DOHH2 (cell line): ENCODE results near the gene SLC39A5.

Experiments
- H3F3A ChIP-seq: fragments of 200-600 bp; sonication (generic), shearing (Covaris generic); 2 replicates; pipeline ENCODE4 v1.6.0; 2016; ENCODE audit warnings: antibody characterized with exemption, mild to moderate bottlenecking; ENCODE audit not compliant: control insufficient read depth, insufficient read depth
- H3K27ac ChIP-seq: fragments of 200-600 bp; sonication (generic); 2 replicates; pipeline ENCODE4 v1.5.1; 2014; ENCODE audit warnings: low read depth, mild to moderate bottlenecking, low read length, moderate library complexity
- H3K27me3 ChIP-seq: fragments of 200-600 bp; sonication (generic); 2 replicates; pipeline ENCODE4 v1.6.1; 2014; ENCODE audit warnings: mild to moderate bottlenecking, low read length, mixed read lengths; ENCODE audit not compliant: control insufficient read depth
- H3K36me3 ChIP-seq: fragments of 200-600 bp; sonication (generic); 2 replicates; pipeline ENCODE4 v1.6.1; 2014; ENCODE audit warnings: mild to moderate bottlenecking, low read length, moderate library complexity, mixed read lengths; ENCODE audit not compliant: control insufficient read depth
- H3K4me1 ChIP-seq: fragments of 200-600 bp; sonication (generic); 2 replicates; pipeline ENCODE4 v1.6.1; 2014; ENCODE audit warnings: mild to moderate bottlenecking, low read length, mixed read lengths; ENCODE audit not compliant: control insufficient read depth
- H3K4me2 ChIP-seq: fragments of 200-600 bp; sonication (generic); 2 replicates; pipeline ENCODE4 v1.6.0; 2014; ENCODE audit warnings: mild to moderate bottlenecking, low read length, moderate library complexity
- H3K4me3 ChIP-seq: fragments of 200-600 bp; sonication (generic); 2 replicates; pipeline ENCODE4 v1.5.1; 2014; ENCODE audit warnings: mild to moderate bottlenecking, low read length, mixed read lengths
- H3K79me2 ChIP-seq: fragments of 200-600 bp; sonication (generic); 2 replicates; pipeline ENCODE4 v1.6.1; 2014; ENCODE audit warnings: mild to moderate bottlenecking, low read length, mixed read lengths; ENCODE audit not compliant: control insufficient read depth
- H3K9me2 ChIP-seq: fragments of 200-600 bp; sonication (generic); replicated peaks from 2 replicates; pipeline ENCODE4 v1.6.1; 2014; ENCODE audit warnings: mild to moderate bottlenecking, low read length, mixed read lengths; ENCODE audit not compliant: control insufficient read depth
- H3K9me3 ChIP-seq: fragments of 200-600 bp; sonication (generic); 2 replicates; pipeline ENCODE4 v1.6.1; 2014; ENCODE audit warnings: antibody characterized with exemption, low read length, mixed read lengths; ENCODE audit not compliant: control insufficient read depth, insufficient read depth
- H4K20me1 ChIP-seq: fragments of 200-600 bp; sonication (generic); 2 replicates; pipeline ENCODE4 v1.6.0; 2014; ENCODE audit warnings: low read depth, mild to moderate bottlenecking, antibody characterized with exemption, low read length, moderate library complexity; ENCODE audit not compliant: control insufficient read depth, insufficient read depth
- CTCF ChIP-seq: fragments of 200-600 bp; sonication (generic); IDR thresholded peaks from one replicate; pipeline ENCODE4 v1.5.1; 2014; ENCODE audit warnings: antibody characterized with exemption, mild to moderate bottlenecking, low read depth, low read length; ENCODE audit not compliant: poor library complexity, severe bottlenecking
- EZH2phosphoT487 ChIP-seq: fragments of 200-600 bp; sonication (generic); IDR thresholded peaks from 2 replicates; pipeline ENCODE4 v1.6.1; 2017; ENCODE audit warnings: borderline replicate concordance, mild to moderate bottlenecking, antibody characterized with exemption, low read length, moderate library complexity, mixed read lengths

Gene SLC39A5

GRCh38 chr12:56253091-56253490, 23.2 kb downstream of the SLC39A5 start:
- H3K36me3 ChIP-seq: peaks cover 69% of the 10 kb centered on the region

GRCh38 chr12:56255671-56256070, 25.8 kb downstream of the SLC39A5 start:
- Histone ChIP-seq H4K20me1 (no peaks in the 10 kb centered on the region), H3K79me2 (peaks cover 25% of the 10 kb centered on the region), H3K4me2 (no peak overlapping the region), H3K36me3 (peaks cover 57% of the 10 kb centered on the region), H3K9me2 (no peaks in the 10 kb centered on the region), H3K27me3 (no peaks in the 10 kb centered on the region), H3K4me1 (peaks cover 20% of the 10 kb centered on the region), H3K4me3 (no peak overlapping the region), H3F3A (peaks cover 3% of the 10 kb centered on the region), H3K9me3 (no peaks in the 10 kb centered on the region), H3K27ac (no peak overlapping the region)
- TF ChIP-seq CTCF (no peak), EZH2phosphoT487 (no peak)

More at GRCh38 chr12:56253091-56253490, 23.2 kb downstream of the SLC39A5 start:
- no peaks in the 10 kb centered on the region for H4K20me1 ChIP-seq
- H3K79me2 ChIP-seq: peaks cover 22% of the 10 kb centered on the region
- no peaks in the 10 kb centered on the region for H3K9me3 ChIP-seq
- no peak overlapping the region for H3K27ac ChIP-seq
- no peak overlapping the region for H3K4me3 ChIP-seq
- H3F3A ChIP-seq: no peaks in the 10 kb centered on the region
- H3K4me1 ChIP-seq: peaks cover 13% of the 10 kb centered on the region
- H3K4me2 ChIP-seq: no peak overlapping the region
- TF ChIP-seq CTCF (no peak), EZH2phosphoT487 (no peak)
- H3K9me2 ChIP-seq: no peaks in the 10 kb centered on the region
- H3K27me3 ChIP-seq: no peaks in the 10 kb centered on the region

GRCh38 chr12:56256326-56256960, 26.6 kb downstream of the SLC39A5 start:
- Histone ChIP-seq H3K4me2 (peak overlapping the region; percentile 100), H3K9me3 (no peaks in the 10 kb centered on the region), H4K20me1 (no peaks in the 10 kb centered on the region), H3K79me2 (peaks cover 25% of the 10 kb centered on the region), H3K4me3 (peak overlapping the region; percentile 100; the same call in 1 of the 2 replicates), H3K27me3 (no peaks in the 10 kb centered on the region), H3K4me1 (peaks cover 20% of the 10 kb centered on the region), H3F3A (peaks cover 3% of the 10 kb centered on the region), H3K27ac (no peak overlapping the region), H3K36me3 (peaks cover 57% of the 10 kb centered on the region), H3K9me2 (no peaks in the 10 kb centered on the region)
- TF ChIP-seq CTCF (no peak), EZH2phosphoT487 (no peak)
